Nephron (organoid): ENCODE measurements around the gene NFYB.

Experiments
- H3K27ac Mint-ChIP-seq, 3 experiments: 2 replicates each; pipeline ENCODE4 v1.8.0; 2020; ENCODE audit warnings: mixed read lengths in 3 of 3, mild to moderate bottlenecking in 2 of 3, moderate library complexity in 1 of 3
- H3K27me3 Mint-ChIP-seq: 2 replicates; pipeline ENCODE4 v1.8.0; 2021; ENCODE audit warnings: low read depth, mild to moderate bottlenecking, moderate library complexity, mixed read lengths
- H3K36me3 Mint-ChIP-seq: 2 replicates; pipeline ENCODE4 v1.8.0; 2020; ENCODE audit warnings: low read depth, mixed read lengths
- H3K4me1 Mint-ChIP-seq: 2 replicates; pipeline ENCODE4 v1.8.0; 2020; ENCODE audit warnings: mixed read lengths
- H3K4me3 Mint-ChIP-seq, 3 experiments: 2 replicates each; pipeline ENCODE4 v1.8.0; 2020; ENCODE audit warnings: mild to moderate bottlenecking in 3 of 3, mixed read lengths in 3 of 3, moderate library complexity in 2 of 3
- H3K9me3 Mint-ChIP-seq: 2 replicates; pipeline ENCODE4 v1.8.0; 2020; ENCODE audit warnings: mixed read lengths
- TF ChIP-seq, protein P1 (sequence below), 3 experiments: fragments of 200-600 bp; sonication (generic); IDR thresholded peaks; one replicate each; pipeline ENCODE4 v1.5.0; 2021; ENCODE audit warnings: antibody characterized with exemption in 3 of 3; ENCODE audit not compliant: unreplicated experiment in 3 of 3

Gene NFYB

DNA sequence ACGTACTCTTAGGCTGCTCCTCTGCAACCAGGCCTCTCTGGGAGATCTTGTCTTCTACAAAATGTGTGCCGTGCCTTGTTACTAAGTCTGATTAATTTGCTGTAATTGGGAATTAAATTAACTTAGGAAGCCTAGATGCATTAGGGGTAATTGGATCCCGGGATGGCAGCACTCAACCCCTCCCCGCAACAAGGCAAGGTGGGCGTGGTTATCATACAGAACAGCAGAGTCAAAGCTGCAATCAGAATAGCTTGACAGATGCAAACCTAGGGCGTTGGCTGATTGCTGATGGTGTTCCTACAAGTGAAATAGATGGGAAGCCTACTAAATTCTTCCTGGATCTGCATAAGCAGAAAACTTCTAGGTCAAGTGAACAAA is 34.5 kb upstream of the NFYB start:
- Mint-ChIP-seq H3K27me3 (peaks cover 3% of the 10 kb centered on the region), H3K27ac (no peak overlapping the region), H3K36me3 (no peaks in the 10 kb centered on the region), H3K4me1 (peaks cover 10% of the 10 kb centered on the region), H3K9me3 (no peaks in the 10 kb centered on the region), H3K4me3 (no peak overlapping the region)
- TF ChIP-seq, protein P1, sequence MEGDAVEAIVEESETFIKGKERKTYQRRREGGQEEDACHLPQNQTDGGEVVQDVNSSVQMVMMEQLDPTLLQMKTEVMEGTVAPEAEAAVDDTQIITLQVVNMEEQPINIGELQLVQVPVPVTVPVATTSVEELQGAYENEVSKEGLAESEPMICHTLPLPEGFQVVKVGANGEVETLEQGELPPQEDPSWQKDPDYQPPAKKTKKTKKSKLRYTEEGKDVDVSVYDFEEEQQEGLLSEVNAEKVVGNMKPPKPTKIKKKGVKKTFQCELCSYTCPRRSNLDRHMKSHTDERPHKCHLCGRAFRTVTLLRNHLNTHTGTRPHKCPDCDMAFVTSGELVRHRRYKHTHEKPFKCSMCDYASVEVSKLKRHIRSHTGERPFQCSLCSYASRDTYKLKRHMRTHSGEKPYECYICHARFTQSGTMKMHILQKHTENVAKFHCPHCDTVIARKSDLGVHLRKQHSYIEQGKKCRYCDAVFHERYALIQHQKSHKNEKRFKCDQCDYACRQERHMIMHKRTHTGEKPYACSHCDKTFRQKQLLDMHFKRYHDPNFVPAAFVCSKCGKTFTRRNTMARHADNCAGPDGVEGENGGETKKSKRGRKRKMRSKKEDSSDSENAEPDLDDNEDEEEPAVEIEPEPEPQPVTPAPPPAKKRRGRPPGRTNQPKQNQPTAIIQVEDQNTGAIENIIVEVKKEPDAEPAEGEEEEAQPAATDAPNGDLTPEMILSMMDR (IDR thresholded peaks at IDR 0.05; ENCODE audit: unreplicated experiment in 3 of 3), result no peak

DNA sequence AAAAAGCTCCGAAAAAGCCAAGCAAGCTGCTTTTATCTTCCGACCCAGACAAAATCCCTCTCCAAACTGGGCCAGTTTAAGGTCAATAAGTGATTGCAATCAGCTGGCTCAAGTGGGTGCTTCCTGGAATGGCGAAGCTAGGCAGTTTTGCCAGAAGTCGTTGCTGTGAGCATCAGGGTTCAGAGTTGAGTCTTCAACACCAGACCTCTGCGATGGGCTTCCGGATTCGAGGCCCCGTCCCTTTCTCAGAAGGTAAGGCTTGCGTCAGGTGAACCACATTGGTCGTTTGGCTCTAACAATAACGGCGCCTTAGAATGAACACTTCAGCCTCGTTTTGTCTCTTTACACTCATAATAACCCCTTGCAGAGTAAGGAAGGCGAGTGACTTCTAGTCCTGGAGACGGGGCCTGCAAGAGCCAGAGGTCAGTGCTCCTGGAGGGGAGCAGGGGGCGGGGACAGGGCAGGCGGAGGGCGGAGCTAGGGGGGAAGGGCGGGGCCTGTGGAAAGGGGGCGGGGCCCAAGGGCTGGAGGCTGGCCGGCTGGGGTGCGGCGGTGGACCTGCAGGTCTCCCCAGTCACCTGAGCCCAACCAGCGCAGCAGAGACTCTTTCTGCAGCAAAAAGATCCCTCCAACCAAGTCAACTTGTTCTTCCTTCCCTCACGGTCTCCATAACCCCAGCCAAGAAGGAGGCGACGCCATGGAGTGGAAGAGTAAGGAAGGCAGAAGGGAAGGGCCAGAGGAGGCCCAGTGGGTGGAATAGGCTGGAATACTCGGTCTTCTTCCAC is 34.0 kb upstream of the NFYB start:
- H3K4me1 Mint-ChIP-seq, result peaks cover 4% of the 10 kb centered on the region
- no peaks in the 10 kb centered on the region for H3K36me3 Mint-ChIP-seq
- no peak overlapping the region for H3K4me3 Mint-ChIP-seq
- H3K27ac Mint-ChIP-seq, result no peak overlapping the region
- H3K27me3 Mint-ChIP-seq, result peaks cover 3% of the 10 kb centered on the region
- H3K9me3 Mint-ChIP-seq, result no peaks in the 10 kb centered on the region
- TF ChIP-seq, protein P1 (IDR thresholded peaks at IDR 0.05; ENCODE audit: unreplicated experiment in 3 of 3), result no peak

DNA sequence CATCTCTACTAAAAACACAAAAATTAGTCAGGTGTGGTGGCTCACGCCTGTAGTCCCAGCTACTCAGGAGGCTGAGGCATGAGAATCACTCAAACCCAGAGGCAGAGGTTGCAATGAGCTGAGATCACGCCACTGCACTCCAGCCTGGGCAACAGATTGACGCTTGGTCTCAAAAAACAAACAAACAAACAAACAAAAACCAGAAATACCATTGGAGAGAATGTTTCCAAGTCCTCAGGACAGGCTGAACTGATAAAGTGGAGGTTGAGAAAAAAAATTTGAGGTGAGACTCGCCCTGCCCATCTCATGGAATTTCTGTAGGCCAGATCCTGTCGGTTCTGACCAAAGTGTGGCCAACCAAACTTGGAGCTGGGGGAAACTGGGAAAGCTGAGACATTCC is 30.6 kb upstream of the NFYB start:
- H3K4me1 Mint-ChIP-seq, result no peaks in the 10 kb centered on the region

DNA sequence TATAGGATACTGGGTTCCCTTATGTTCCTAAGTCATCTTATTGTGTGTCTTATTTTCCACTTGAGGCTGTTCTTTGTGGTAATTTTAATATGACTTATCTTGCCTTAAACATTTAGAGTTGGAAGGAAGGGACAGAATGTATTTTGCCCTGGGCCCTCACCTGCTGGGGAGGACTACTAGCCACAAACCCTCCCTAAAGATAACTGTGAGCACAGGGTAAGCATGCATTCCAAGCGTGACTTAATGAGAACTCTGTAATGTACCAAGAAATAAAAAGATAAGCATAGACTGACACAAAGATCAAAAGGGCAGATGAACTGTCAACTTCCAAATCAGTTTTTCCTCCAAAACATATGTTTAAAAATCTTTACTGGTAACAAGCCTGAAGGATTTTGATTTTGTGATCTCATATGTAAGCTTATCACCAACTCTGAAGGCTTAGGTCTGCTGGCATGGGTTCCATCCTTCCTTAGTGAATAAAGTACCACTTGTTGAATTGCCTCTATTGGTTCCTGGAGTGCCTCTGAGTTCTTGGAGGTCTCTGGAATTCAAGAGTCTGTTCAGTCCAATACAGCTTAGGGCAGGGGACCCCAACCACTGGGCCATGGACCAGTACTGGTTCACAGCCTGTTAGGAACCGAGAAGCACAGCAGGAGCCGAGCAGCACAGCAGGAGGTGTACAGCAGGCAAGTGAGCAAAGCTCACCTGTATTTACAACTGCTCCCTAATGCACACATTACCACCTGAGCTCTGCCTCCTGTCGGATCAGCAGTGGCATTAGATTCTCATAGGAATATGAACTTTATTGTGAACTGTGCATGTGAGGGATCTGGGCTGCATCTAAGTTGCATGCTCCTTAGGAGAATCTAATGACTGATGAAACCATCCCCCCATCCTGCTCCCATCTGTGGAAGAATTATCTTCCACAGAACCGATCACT is 29.8 kb upstream of the NFYB start:
- H3K9me3 Mint-ChIP-seq, result no peaks in the 10 kb centered on the region
- TF ChIP-seq, protein P1 (IDR thresholded peaks at IDR 0.05; ENCODE audit: unreplicated experiment in 3 of 3), result no peak
- H3K27ac Mint-ChIP-seq, result no peak overlapping the region
- peaks cover 8% of the 10 kb centered on the region for H3K27me3 Mint-ChIP-seq
- H3K4me1 Mint-ChIP-seq, result no peaks in the 10 kb centered on the region
- H3K36me3 Mint-ChIP-seq, result no peaks in the 10 kb centered on the region
- no peak overlapping the region for H3K4me3 Mint-ChIP-seq

More for the DNA sequence above, 30.6 kb upstream of the NFYB start:
- Mint-ChIP-seq H3K4me3 (no peak overlapping the region), H3K9me3 (no peaks in the 10 kb centered on the region), H3K36me3 (no peaks in the 10 kb centered on the region), H3K27me3 (peaks cover 8% of the 10 kb centered on the region), H3K27ac (no peak overlapping the region)
- TF ChIP-seq, protein P1 (IDR thresholded peaks at IDR 0.05; ENCODE audit: unreplicated experiment in 3 of 3), result no peak

DNA sequence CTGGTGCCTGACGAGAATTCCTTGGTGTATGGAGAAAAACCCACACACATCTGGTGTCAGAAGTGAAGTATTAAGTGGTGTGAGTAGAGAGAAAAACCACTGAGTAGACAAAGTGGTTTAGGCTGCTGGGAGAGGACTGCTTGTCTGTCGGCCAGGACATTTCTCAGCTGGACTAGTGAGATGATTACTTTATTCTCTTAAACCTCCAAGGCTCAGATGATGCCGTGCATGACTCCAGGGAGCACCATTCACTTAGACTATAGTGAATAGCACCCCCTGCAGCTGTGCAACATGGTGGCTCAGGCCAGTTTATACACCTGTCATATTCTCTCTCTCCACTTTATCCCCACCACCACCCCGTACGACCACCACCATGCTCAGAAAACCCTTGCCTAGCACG is 28.5 kb upstream of the NFYB start:
- H3K27me3 Mint-ChIP-seq, result peaks cover 8% of the 10 kb centered on the region
- H3K27ac Mint-ChIP-seq, result no peak overlapping the region
- TF ChIP-seq, protein P1 (IDR thresholded peaks at IDR 0.05; ENCODE audit: unreplicated experiment in 3 of 3), result no peak
- H3K9me3 Mint-ChIP-seq, result no peaks in the 10 kb centered on the region
- no peak overlapping the region for H3K4me3 Mint-ChIP-seq
- H3K4me1 Mint-ChIP-seq, result no peaks in the 10 kb centered on the region
- H3K36me3 Mint-ChIP-seq, result no peaks in the 10 kb centered on the region
